ENCODE measurements around the gene CHRNA3.

Gene CHRNA3

DNA sequence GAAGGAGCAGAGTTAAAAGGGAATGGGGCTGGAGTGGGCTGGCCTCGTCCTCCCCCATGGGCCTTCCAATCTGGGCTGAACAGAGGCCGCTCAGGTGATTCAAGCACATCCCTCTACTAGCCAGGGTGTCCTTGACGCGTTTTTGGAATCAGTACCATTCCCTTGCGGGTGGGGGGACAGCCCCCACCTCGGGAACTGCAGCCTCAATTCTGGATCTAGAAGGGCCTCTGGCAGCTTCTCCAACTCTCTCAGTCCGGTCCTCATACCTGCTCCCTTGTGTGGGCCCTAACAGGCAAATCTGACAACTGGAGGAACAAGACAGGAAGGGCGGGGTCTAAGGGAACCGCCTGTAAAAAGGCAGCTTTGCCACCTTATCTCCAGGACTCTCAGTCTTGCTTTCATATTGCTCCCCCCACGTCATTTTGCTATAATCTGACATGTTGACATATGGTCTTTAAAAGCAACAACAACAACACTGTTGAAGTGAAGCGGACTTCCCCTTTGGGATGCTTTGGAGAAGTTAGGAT is 21.0 kb upstream of the CHRNA3 start:
- H3K4me3 ChIP-seq (ENCODE audit: low read depth, low read length), result no peak overlapping the region
- POLR2A ChIA-PET, result no interaction called here
- CTCF ChIA-PET, result interaction anchor here (1.0 to 1.7 kb wide), 4 partner anchors 22 to 109 kb away, joined by 3 to 4 read pairs (median 4); no protein-coding TSS in a partner anchor
- no peak overlapping the region for H3K27ac ChIP-seq (ENCODE audit: extremely low read depth, low read depth, low read length)
- H3K4me1 ChIP-seq (ENCODE audit: control insufficient read depth, insufficient read depth, low read length), result peaks cover 2% of the 10 kb centered on the region; the same call in 1 of the 2 replicates
- TF ChIP-seq SETDB1 (IDR thresholded peaks at IDR 0.05; ENCODE audit: insufficient read length, low read length) (no peak), ZNF600 (tag by site-specific recombination; IDR thresholded peaks at IDR 0.05) (0 out of 2 replicates have a peak, but pooled peaks have one; percentile 4)
- no peaks in the 10 kb centered on the region for H3K36me3 ChIP-seq (ENCODE audit: control insufficient read depth in 2 of 2, insufficient read depth in 1 of 2, low read length in 2 of 2)
- H3K9me3 ChIP-seq (ENCODE audit: control insufficient read depth, insufficient read depth, low read depth, low read length), result no peaks in the 10 kb centered on the region

DNA sequence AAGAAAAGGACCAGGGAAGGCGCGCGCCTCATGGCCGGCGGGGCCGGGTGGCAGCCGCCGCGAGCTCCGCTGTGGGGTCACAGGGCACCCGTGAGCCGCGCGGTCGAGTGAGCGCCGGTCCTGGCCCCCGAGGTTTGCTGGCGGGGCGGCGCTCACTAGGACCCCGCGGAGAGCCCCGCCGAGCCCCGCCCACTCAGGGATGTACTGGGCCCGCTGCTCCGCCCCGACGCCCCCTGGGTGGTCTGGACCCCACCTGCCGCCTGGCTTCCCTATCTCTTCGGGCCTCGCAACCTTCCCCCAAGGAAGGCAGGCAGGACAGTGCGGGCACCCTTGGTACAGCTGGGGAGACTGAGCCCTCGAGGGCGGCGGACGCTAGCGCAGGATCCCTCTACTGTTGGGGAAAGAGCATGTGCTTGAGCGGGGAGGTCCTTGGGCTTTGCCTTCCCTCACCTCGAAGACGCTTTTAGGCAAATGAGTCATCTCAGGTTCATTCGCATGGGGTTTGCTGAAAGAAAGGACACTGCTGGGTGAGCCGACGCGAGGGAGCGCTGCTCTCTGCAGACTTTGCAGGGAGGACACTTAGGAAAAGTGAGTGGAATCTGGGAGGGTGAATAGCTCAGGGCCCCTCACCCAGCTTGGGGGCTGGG is 20.4 kb upstream of the CHRNA3 start, which contains the start of gene CHRNB4:
TSS of gene CHRNB4 (minus strand) at position 109 of the 647 bp plus-strand sequence. CDS start at position 32, 77 bp downstream.
- H3K9me3 ChIP-seq (ENCODE audit: control insufficient read depth, insufficient read depth, low read depth, low read length), result no peaks in the 10 kb centered on the region
- POLR2A ChIA-PET, result no interaction called here
- peaks cover 2% of the 10 kb centered on the region; the same call in 1 of the 2 replicates for H3K4me1 ChIP-seq (ENCODE audit: control insufficient read depth, insufficient read depth, low read length)
- H3K27ac ChIP-seq (ENCODE audit: extremely low read depth, low read depth, low read length), result no peak within 1 kb of the TSS
- no peaks in the 10 kb centered on the region for H3K36me3 ChIP-seq (ENCODE audit: control insufficient read depth in 2 of 2, insufficient read depth in 1 of 2, low read length in 2 of 2)
- CTCF ChIA-PET, result interaction anchor here (1.3 to 4.8 kb wide), 3 partner anchors 22 to 100 kb away, joined by 4 to 37 read pairs (median 4); no protein-coding TSS in a partner anchor
- H3K4me3 ChIP-seq (ENCODE audit: low read depth, low read length), result peak within 1 kb of the TSS; percentile 41
- TF ChIP-seq SCRT2 (tag by site-specific recombination; IDR thresholded peaks at IDR 0.05), result peak; percentile 37; the same call in 1 of the 2 replicates
- no peak for TF ChIP-seq ZNF169 (tag by site-specific recombination; IDR thresholded peaks at IDR 0.05)
- no peak for TF ChIP-seq ZBTB21 (tag by site-specific recombination; IDR thresholded peaks at IDR 0.05)
- TF ChIP-seq HOXD13 (CRISPR knock-in tag; IDR thresholded peaks at IDR 0.05; ENCODE audit: borderline replicate concordance), result no peak
- TF ChIP-seq ZNF561 (tag by site-specific recombination; IDR thresholded peaks at IDR 0.05; ENCODE audit: borderline replicate concordance), result peak; percentile 61; the same call in 1 of the 2 replicates
- TF ChIP-seq ZNF777 (tag by site-specific recombination; IDR thresholded peaks at IDR 0.05; ENCODE audit: borderline replicate concordance), result no peak; the same call in 1 of the 2 replicates
- TF ChIP-seq ZNF211 (tag by site-specific recombination; IDR thresholded peaks at IDR 0.05; ENCODE audit: low read depth), result no peak
- TF ChIP-seq ZNF2 (tag by site-specific recombination; IDR thresholded peaks at IDR 0.05), result no peak
- no peak for TF ChIP-seq SP2 (tag by site-specific recombination; IDR thresholded peaks at IDR 0.05)
- TF ChIP-seq ZNF223 (tag by site-specific recombination; IDR thresholded peaks at IDR 0.05), result no peak
- TF ChIP-seq KLF10 (tag by site-specific recombination; IDR thresholded peaks at IDR 0.05), result peak; percentile 43; the same call in 1 of the 2 replicates
- TF ChIP-seq ZSCAN16 (tag by site-specific recombination; IDR thresholded peaks at IDR 0.05), result no peak
- TF ChIP-seq ZEB2 (tag by site-specific recombination; IDR thresholded peaks at IDR 0.05), result no peak
- TF ChIP-seq ZNF324 (tag by site-specific recombination; IDR thresholded peaks at IDR 0.05), result no peak
- TF ChIP-seq KLF8 (tag by site-specific recombination; IDR thresholded peaks at IDR 0.05), result peak; percentile 49; the same call in 1 of the 2 replicates
- TF ChIP-seq ZNF138 (tag by site-specific recombination; IDR thresholded peaks at IDR 0.05; ENCODE audit: borderline replicate concordance), result no peak
- no peak for TF ChIP-seq ZFHX2 (tag by site-specific recombination; conservative IDR thresholded peaks at IDR 0.05)
- TF ChIP-seq ZNF132 (tag by site-specific recombination; IDR thresholded peaks at IDR 0.05; ENCODE audit: borderline replicate concordance), result no peak
- TF ChIP-seq, protein P1, sequence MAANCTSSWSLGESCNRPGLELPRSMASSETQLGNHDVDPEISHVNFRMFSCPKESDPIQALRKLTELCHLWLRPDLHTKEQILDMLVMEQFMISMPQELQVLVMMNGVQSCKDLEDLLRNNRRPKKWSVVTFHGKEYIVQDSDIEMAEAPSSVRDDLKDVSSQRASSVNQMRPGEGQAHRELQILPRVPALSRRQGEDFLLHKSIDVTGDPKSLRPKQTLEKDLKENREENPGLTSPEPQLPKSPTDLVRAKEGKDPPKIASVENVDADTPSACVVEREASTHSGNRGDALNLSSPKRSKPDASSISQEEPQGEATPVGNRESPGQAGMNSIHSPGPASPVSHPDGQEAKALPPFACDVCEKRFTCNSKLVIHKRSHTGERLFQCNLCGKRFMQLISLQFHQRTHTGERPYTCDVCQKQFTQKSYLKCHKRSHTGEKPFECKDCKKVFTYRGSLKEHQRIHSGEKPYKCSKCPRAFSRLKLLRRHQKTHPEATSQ (tag by site-specific recombination; IDR thresholded peaks at IDR 0.05), result no peak
- no peak for TF ChIP-seq SETDB1 (IDR thresholded peaks at IDR 0.05; ENCODE audit: insufficient read length, low read length)
- no peak for TF ChIP-seq ZNF202 (tag by site-specific recombination; IDR thresholded peaks at IDR 0.05; ENCODE audit: borderline replicate concordance)
- TF ChIP-seq, protein P2, sequence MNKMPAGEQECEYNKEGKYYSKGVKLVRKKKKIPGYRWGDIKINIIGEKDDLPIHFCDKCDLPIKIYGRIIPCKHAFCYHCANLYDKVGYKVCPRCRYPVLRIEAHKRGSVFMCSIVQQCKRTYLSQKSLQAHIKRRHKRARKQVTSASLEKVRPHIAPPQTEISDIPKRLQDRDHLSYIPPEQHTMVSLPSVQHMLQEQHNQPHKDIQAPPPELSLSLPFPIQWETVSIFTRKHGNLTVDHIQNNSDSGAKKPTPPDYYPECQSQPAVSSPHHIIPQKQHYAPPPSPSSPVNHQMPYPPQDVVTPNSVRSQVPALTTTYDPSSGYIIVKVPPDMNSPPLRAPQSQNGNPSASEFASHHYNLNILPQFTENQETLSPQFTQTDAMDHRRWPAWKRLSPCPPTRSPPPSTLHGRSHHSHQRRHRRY (tag by site-specific recombination; IDR thresholded peaks at IDR 0.05), result no peak
- no peak for TF ChIP-seq TRIM28 (IDR thresholded peaks at IDR 0.05; ENCODE audit: borderline replicate concordance, low read length)
- TF ChIP-seq SP3 (tag by site-specific recombination; IDR thresholded peaks at IDR 0.05), result peak; percentile 70
- TF ChIP-seq, protein P3, sequence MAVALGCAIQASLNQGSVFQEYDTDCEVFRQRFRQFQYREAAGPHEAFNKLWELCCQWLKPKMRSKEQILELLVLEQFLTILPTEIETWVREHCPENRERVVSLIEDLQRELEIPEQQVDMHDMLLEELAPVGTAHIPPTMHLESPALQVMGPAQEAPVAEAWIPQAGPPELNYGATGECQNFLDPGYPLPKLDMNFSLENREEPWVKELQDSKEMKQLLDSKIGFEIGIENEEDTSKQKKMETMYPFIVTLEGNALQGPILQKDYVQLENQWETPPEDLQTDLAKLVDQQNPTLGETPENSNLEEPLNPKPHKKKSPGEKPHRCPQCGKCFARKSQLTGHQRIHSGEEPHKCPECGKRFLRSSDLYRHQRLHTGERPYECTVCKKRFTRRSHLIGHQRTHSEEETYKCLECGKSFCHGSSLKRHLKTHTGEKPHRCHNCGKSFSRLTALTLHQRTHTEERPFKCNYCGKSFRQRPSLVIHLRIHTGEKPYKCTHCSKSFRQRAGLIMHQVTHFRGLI (tag by site-specific recombination; IDR thresholded peaks at IDR 0.05), result peak; percentile 59; the same call in 1 of the 2 replicates
- TF ChIP-seq ZFP69B (tag by site-specific recombination; IDR thresholded peaks at IDR 0.05), result peak; percentile 84
- TF ChIP-seq, protein P4, sequence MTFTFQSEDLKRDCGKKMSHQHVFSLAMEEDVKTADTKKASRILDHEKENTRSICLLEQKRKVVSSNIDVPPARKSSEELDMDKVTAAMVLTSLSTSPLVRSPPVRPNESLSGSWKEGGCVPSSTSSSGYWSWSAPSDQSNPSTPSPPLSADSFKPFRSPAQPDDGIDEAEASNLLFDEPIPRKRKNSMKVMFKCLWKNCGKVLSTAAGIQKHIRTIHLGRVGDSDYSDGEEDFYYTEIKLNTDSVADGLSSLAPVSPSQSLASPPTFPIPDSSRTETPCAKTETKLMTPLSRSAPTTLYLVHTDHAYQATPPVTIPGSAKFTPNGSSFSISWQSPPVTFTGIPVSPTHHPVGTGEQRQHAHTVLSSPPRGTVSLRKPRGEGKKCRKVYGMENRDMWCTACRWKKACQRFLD (tag by site-specific recombination; IDR thresholded peaks at IDR 0.05), result no peak
- no peak for TF ChIP-seq ZNF791 (tag by site-specific recombination; IDR thresholded peaks at IDR 0.05)
